Glutamatergic neuron (in vitro differentiated cells): ENCODE results near the gene NPC2. TPM values are rescaled to one million over a fixed set of nuclear protein-coding genes. Genes with fewer than 3 reads are reported as not detected.

Source experiments
- DNase-seq: peaks from one replicate; pipeline ENCODE4 v3.0.0; 2022
- H3K27ac Mint-ChIP-seq: one replicate; pipeline ENCODE4 v1.8.0; 2020; ENCODE audit warnings: mild to moderate bottlenecking, mixed read lengths, inconsistent platforms; ENCODE audit not compliant: unreplicated experiment
- H3K27me3 Mint-ChIP-seq: one replicate; pipeline ENCODE4 v1.8.0; 2020; ENCODE audit warnings: mild to moderate bottlenecking, moderate library complexity, mixed read lengths, inconsistent platforms; ENCODE audit not compliant: unreplicated experiment
- H3K36me3 Mint-ChIP-seq: one replicate; pipeline ENCODE4 v1.8.0; 2020; ENCODE audit warnings: mild to moderate bottlenecking, mixed read lengths, inconsistent platforms; ENCODE audit not compliant: unreplicated experiment
- H3K4me1 Mint-ChIP-seq: one replicate; pipeline ENCODE4 v1.8.0; 2020; ENCODE audit warnings: mild to moderate bottlenecking, low read depth, mixed read lengths, inconsistent platforms; ENCODE audit not compliant: unreplicated experiment
- H3K4me3 Mint-ChIP-seq: one replicate; pipeline ENCODE4 v1.8.0; 2020; ENCODE audit warnings: mild to moderate bottlenecking, mixed read lengths, inconsistent platforms; ENCODE audit not compliant: unreplicated experiment
- H3K9me3 Mint-ChIP-seq: one replicate; pipeline ENCODE4 v1.8.0; 2020; ENCODE audit warnings: mild to moderate bottlenecking, moderate library complexity, mixed read lengths, inconsistent platforms; ENCODE audit not compliant: unreplicated experiment
- total RNA-seq: library from RNA; stranded (reverse); fragmentation: NEBNext Ultra II Directional; extraction: Animal tissue kit (Norgen Biotek cat#: 25700); gene quantifications from one replicate; pipeline ENCODE4 v1.2.1, GENCODE V29; 2021; ENCODE audit not compliant: unreplicated experiment
- TF ChIP-seq, protein P1 (sequence below): fragments of 200-600 bp; sonication (generic); IDR thresholded peaks from one replicate; pipeline ENCODE4 v1.5.0; 2021; ENCODE audit not compliant: partially characterized antibody, unreplicated experiment

NPC2 gene
- total RNA-seq, 1 donor from 2014 or later: 17.6 TPM

DNA sequence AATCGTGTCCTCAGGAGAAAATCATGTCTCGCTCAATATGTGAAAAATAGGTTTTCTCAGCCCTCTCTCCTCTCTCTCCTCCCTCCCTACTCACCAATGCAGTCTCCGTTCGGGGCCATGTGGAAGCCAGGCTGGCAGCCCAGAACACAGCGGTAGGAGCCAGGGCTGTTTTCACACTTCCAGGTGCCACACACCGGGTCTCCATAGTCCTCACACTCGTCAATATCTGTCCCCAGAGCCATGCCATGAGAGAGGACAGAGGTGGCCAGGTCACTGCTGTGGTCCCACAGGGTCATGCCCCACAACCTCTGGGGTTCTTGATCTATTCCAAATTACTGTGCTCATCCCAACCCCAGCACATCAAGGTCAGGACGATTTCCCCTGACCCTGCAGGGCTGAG lies 14.0 kb upstream of the NPC2 start:
- peaks cover 10% of the 10 kb centered on the region for H3K27me3 Mint-ChIP-seq
- TF ChIP-seq, protein P1, sequence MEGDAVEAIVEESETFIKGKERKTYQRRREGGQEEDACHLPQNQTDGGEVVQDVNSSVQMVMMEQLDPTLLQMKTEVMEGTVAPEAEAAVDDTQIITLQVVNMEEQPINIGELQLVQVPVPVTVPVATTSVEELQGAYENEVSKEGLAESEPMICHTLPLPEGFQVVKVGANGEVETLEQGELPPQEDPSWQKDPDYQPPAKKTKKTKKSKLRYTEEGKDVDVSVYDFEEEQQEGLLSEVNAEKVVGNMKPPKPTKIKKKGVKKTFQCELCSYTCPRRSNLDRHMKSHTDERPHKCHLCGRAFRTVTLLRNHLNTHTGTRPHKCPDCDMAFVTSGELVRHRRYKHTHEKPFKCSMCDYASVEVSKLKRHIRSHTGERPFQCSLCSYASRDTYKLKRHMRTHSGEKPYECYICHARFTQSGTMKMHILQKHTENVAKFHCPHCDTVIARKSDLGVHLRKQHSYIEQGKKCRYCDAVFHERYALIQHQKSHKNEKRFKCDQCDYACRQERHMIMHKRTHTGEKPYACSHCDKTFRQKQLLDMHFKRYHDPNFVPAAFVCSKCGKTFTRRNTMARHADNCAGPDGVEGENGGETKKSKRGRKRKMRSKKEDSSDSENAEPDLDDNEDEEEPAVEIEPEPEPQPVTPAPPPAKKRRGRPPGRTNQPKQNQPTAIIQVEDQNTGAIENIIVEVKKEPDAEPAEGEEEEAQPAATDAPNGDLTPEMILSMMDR: no peak
- H3K27ac Mint-ChIP-seq: peak overlapping the region; percentile 26
- peaks cover 7% of the 10 kb centered on the region for H3K9me3 Mint-ChIP-seq
- H3K36me3 Mint-ChIP-seq: no peaks in the 10 kb centered on the region
- H3K4me1 Mint-ChIP-seq: peaks cover 13% of the 10 kb centered on the region
- no peak overlapping the region for H3K4me3 Mint-ChIP-seq
- no peak for DNase-seq

DNA sequence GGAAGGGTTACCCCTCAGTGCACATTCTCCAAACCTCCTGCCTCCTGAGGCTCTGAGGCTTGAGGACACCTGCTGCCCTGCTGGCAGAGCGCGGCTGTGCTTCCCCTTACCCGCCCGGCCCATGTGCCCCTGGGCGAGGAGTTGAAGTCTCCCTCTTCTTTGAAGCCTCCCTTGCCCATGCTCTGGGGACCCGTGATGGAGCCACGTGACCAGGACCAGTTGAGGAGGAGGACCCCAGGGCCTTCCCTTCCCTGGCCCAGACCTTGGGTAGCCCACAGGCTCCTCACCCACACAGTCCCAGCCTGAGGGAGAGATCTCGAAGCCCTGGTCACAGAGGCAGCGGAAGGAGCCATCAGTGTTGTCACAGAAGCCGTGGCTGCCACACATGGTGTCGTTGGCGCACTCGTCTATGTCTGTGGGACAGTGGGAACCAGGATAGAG lies 13.3 kb upstream of the NPC2 start:
- TF ChIP-seq, protein P1: no peak
- Mint-ChIP-seq H3K27me3 (peaks cover 10% of the 10 kb centered on the region), H3K9me3 (peaks cover 7% of the 10 kb centered on the region), H3K4me3 (no peak overlapping the region), H3K27ac (no peak overlapping the region), H3K36me3 (no peaks in the 10 kb centered on the region), H3K4me1 (peaks cover 13% of the 10 kb centered on the region)
- DNase-seq: no peak

DNA sequence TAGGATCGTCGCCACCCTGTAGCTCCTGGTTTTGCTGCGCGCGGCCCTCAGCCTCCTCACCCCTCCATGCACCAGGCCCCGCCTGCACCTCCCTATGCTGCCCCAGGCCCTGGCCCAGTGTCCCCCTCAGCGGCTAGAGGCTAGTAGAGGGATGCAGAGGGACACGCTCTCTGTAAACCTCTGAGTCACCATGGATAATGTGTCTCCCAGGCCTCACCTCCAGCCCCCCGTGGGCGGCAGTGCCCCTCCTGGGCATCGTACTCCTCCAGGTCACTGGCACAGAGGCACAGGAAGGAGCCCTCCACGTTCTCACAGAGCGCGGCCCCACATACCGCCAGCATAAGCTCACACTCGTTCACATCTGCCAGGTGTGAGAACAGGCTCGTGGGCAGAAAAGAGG lies 12.7 kb upstream of the NPC2 start:
- Mint-ChIP-seq H3K36me3 (no peaks in the 10 kb centered on the region), H3K4me3 (no peak overlapping the region), H3K4me1 (peaks cover 13% of the 10 kb centered on the region), H3K27me3 (peaks cover 9% of the 10 kb centered on the region), H3K27ac (no peak overlapping the region), H3K9me3 (peaks cover 7% of the 10 kb centered on the region)
- TF ChIP-seq, protein P1: no peak
- DNase-seq: peak; percentile 11

DNA sequence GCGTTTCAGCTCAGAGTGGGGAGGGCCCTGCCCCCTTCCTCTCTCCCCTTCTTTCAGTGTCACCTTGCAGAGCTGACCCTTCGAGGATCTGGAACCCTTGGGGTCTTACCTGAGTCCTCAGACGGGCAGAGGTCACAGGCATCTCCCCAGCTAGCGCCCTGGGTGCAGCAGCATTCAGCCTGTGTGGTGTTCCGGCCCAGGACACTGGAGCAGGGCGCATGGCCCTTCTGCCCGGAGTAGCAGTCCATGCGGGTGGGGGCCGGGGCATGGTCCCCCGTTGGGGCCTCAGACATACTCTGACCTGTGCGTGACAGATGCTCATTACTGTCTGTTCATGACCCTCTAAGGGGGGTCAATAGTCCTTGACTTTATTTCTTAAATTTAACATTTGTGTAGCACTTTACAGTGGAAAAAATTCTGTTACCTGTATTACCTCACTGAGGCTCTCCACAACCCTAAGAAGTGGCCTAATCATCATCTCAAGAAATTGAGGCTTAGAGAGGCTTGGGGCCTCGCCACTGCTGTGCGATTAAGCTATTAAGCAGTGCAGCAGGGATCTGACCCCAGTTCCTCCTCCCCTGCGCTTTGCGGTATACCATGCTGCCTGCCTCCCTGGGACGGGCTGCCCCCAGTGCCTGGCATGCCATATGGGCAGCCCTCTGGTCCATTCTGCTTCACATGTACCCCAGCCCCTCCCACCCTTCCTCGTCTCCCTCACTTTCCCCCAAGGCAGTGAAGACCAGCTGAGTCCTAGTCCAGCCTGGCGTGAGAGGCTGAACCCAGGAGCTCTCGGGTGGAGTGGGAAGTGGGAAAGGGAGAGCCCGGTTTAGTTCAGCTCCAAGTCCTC lies 12.0 kb upstream of the NPC2 start:
- peak; percentile 9 for DNase-seq
- Mint-ChIP-seq H3K27ac (no peak overlapping the region), H3K4me3 (no peak overlapping the region), H3K9me3 (peaks cover 7% of the 10 kb centered on the region), H3K27me3 (peaks cover 9% of the 10 kb centered on the region), H3K36me3 (no peaks in the 10 kb centered on the region), H3K4me1 (peaks cover 13% of the 10 kb centered on the region)
- TF ChIP-seq, protein P1: no peak

DNA sequence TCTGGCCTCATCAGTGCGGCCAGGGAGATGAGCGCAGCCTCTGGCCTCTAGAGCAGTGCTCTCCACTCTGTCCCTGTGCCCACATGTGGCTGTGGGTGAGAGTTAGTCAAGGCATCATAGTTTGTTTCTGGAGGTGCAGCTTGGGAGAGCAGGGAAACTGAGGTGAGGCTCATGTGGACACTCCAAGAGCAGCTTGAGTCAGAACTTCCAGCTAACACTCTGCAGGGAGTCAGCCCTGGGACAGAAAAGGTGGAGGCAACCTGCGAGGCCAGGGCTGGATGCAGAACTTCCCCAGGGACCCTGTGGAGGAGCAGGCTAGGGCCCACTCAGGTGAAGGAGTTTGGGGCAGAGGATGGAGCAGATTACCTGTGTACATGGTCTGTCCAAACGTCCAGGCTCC lies 11.3 kb upstream of the NPC2 start:
- H3K27me3 Mint-ChIP-seq: peaks cover 3% of the 10 kb centered on the region
- H3K36me3 Mint-ChIP-seq: no peaks in the 10 kb centered on the region
- TF ChIP-seq, protein P1: no peak
- H3K4me3 Mint-ChIP-seq: no peak overlapping the region
- no peak for DNase-seq
- H3K27ac Mint-ChIP-seq: no peak overlapping the region
- peaks cover 13% of the 10 kb centered on the region for H3K4me1 Mint-ChIP-seq
- peaks cover 6% of the 10 kb centered on the region for H3K9me3 Mint-ChIP-seq
